Erythroblast (primary cell): ENCODE measurements around the gene TIGD1.

Experiments
- GATA1 ChIP-seq: IDR thresholded peaks from 2 replicates; pipeline ENCODE4 v1.6.1; 2011; ENCODE audit warnings: low read depth, mild to moderate bottlenecking, control low read depth, low read length, moderate library complexity
- POLR2A ChIP-seq: IDR thresholded peaks from 2 replicates; pipeline ENCODE4 v1.6.1; 2011; ENCODE audit warnings: mild to moderate bottlenecking, low read length

DNA sequence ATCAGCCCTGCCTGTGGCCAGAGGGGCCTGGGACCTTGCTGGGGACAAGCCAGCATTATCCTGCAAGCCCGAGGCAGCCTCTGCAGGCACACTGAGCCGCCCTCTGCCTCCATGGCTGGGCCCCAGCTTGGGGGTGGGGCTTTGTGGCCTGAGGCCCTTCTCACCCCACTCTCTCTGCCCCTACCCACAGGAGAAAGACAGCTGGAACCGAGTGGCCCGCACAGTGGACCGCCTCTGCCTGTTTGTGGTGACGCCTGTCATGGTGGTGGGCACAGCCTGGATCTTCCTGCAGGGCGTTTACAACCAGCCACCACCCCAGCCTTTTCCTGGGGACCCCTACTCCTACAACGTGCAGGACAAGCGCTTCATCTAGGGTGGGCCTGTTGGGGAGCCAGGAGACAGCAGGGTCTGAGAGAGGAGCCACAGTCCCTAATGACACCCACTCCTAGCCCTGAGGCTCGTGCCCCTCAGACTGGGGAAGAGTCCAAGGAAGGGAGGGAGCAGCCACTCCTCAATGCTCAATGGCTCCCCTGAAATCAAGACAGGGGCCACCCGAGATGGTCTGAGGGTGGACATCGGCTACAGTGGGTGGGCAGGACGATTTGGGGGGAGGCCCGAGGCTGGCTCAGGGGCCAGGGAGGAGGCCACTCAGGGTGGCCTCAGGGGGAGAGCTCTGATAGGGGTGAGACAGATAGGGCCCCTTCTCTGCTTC, 15.3 kb downstream of the TIGD1 start:
- TF ChIP-seq POLR2A (no peak), GATA1 (no peak)
